OCI-LY1 (cell line): ENCODE data around the gene ERCC6.

Experiments used
- H2AFZ ChIP-seq: fragments of 200-600 bp; sonication (generic), shearing (Covaris generic); 2 replicates; pipeline ENCODE4 v1.6.0; 2014; ENCODE audit warnings: antibody characterized with exemption, mild to moderate bottlenecking, low read length
- H3F3A ChIP-seq: fragments of 200-600 bp; sonication (generic), shearing (Covaris generic); 2 replicates; pipeline ENCODE4 v1.6.0; 2014; ENCODE audit warnings: mild to moderate bottlenecking, antibody characterized with exemption, low read length, moderate library complexity; ENCODE audit not compliant: insufficient read depth
- H3K27ac ChIP-seq: fragments of 200-600 bp; sonication (generic); 2 replicates; pipeline ENCODE4 v1.5.1; 2014; ENCODE audit warnings: low read length, mixed run types, mild to moderate bottlenecking, low read depth; ENCODE audit not compliant: poor library complexity, severe bottlenecking
- H3K27me3 ChIP-seq: fragments of 200-600 bp; sonication (generic); 2 replicates; pipeline ENCODE4 v1.6.0; 2014; ENCODE audit warnings: antibody characterized with exemption, mild to moderate bottlenecking, low read length, moderate library complexity; ENCODE audit not compliant: insufficient read depth
- H3K36me3 ChIP-seq: fragments of 200-600 bp; sonication (generic); 2 replicates; pipeline ENCODE4 v1.6.1; 2014; ENCODE audit warnings: mild to moderate bottlenecking, antibody characterized with exemption, low read length, moderate library complexity, mixed read lengths; ENCODE audit not compliant: insufficient read depth
- H3K4me1 ChIP-seq: fragments of 200-600 bp; sonication (generic); 2 replicates; pipeline ENCODE4 v1.5.1; 2014; ENCODE audit warnings: mild to moderate bottlenecking, low read length, moderate library complexity; ENCODE audit not compliant: insufficient read depth, severe bottlenecking
- H3K4me2 ChIP-seq: fragments of 200-600 bp; sonication (generic), shearing (Covaris generic); 2 replicates; pipeline ENCODE4 v1.6.1; 2014; ENCODE audit warnings: low read length
- H3K4me3 ChIP-seq: fragments of 200-600 bp; sonication (generic); 2 replicates; pipeline ENCODE4 v1.5.1; 2014; ENCODE audit warnings: low read length, low read depth, mild to moderate bottlenecking, mixed read lengths; ENCODE audit not compliant: poor library complexity, severe bottlenecking
- H3K79me2 ChIP-seq: fragments of 200-600 bp; shearing (Covaris generic); 2 replicates; pipeline ENCODE4 v1.6.1; 2016; ENCODE audit warnings: mixed run types, low read length, mixed read lengths; ENCODE audit not compliant: insufficient read depth
- H3K9ac ChIP-seq: fragments of 200-600 bp; sonication (generic), shearing (Covaris generic); 2 replicates; pipeline ENCODE4 v1.6.1; 2014; ENCODE audit warnings: mild to moderate bottlenecking, low read length, mixed read lengths
- H3K9me2 ChIP-seq: fragments of 200-600 bp; sonication (generic), shearing (Covaris generic); 2 replicates; pipeline ENCODE4 v1.6.1; 2014; ENCODE audit warnings: low read depth, mild to moderate bottlenecking, low read length, mixed read lengths
- H3K9me3 ChIP-seq: fragments of 200-600 bp; shearing (Covaris generic); 2 replicates; pipeline ENCODE4 v1.6.1; 2014; ENCODE audit warnings: low read length, mixed read lengths
- H4K20me1 ChIP-seq: fragments of 200-600 bp; sonication (generic), shearing (Covaris generic); 2 replicates; pipeline ENCODE4 v1.6.0; 2016; ENCODE audit warnings: mild to moderate bottlenecking, low read length; ENCODE audit not compliant: insufficient read depth
- CTCF ChIP-seq: fragments of 200-600 bp; sonication (generic), shearing (Covaris generic); IDR thresholded peaks from 2 replicates; pipeline ENCODE4 v1.5.1; 2017; ENCODE audit warnings: mild to moderate bottlenecking, antibody characterized with exemption, low read length, moderate library complexity, mixed read lengths
- EZH2 ChIP-seq: fragments of 200-600 bp; sonication (generic), shearing (Covaris generic); IDR thresholded peaks from 2 replicates; pipeline ENCODE4 v1.8.0; 2017; ENCODE audit warnings: borderline replicate concordance, mixed run types, mild to moderate bottlenecking, antibody characterized with exemption, low read length, moderate library complexity, mixed read lengths

Gene ERCC6

GRCh38 chr10:49538381-49539319 lies at the start of gene ERCC6:
Gene ERCC6, minus strand, starts transcription at chr10:49539121.
- Histone ChIP-seq H3K9me2 (no peaks in the 10 kb centered on the region), H3K79me2 (peaks cover 22% of the 10 kb centered on the region; the same call in 1 of the 2 replicates), H3K4me3 (peak within 1 kb of the TSS; percentile 73), H3K9me3 (no peaks in the 10 kb centered on the region), H3K27me3 (no peaks in the 10 kb centered on the region), H2AFZ (peak within 1 kb of the TSS; percentile 77), H3K36me3 (no peaks in the 10 kb centered on the region), H3K4me2 (peak within 1 kb of the TSS; percentile 98), H3K4me1 (peaks cover 38% of the 10 kb centered on the region), H3F3A (no peaks in the 10 kb centered on the region), H3K27ac (peak within 1 kb of the TSS; percentile 8), H3K9ac (peak within 1 kb of the TSS; percentile 65), H4K20me1 (no peaks in the 10 kb centered on the region)
- no peak for TF ChIP-seq EZH2
- TF ChIP-seq CTCF = no peak

- Histone ChIP-seq H3K79me2 (no peaks in the 10 kb centered on the region), H4K20me1 (no peaks in the 10 kb centered on the region), H3K9me2 (no peaks in the 10 kb centered on the region), H3K4me3 (no peak overlapping the region), H3K4me1 (no peaks in the 10 kb centered on the region), H3K9ac (no peak overlapping the region), H3K36me3 (no peaks in the 10 kb centered on the region), H3F3A (no peaks in the 10 kb centered on the region), H2AFZ (no peak overlapping the region), H3K27ac (no peak overlapping the region), H3K9me3 (no peaks in the 10 kb centered on the region), H3K4me2 (no peak overlapping the region), H3K27me3 (no peaks in the 10 kb centered on the region)
- TF ChIP-seq CTCF (no peak), EZH2 (no peak)
These were observed 49.1 kb upstream of the ERCC6 start for GRCh38 chr10:49587981-49588380.

GRCh38 chr10:49585387-49585786 lies 46.5 kb upstream of the ERCC6 start:
- no peaks in the 10 kb centered on the region for H3K9me3 ChIP-seq
- no peak overlapping the region for H3K4me3 ChIP-seq
- no peaks in the 10 kb centered on the region for H4K20me1 ChIP-seq
- H3K36me3 ChIP-seq = no peaks in the 10 kb centered on the region
- H3K9ac ChIP-seq = no peak overlapping the region
- H3K9me2 ChIP-seq = no peaks in the 10 kb centered on the region
- TF ChIP-seq EZH2 = no peak
- no peak overlapping the region for H3K4me2 ChIP-seq
- H3K79me2 ChIP-seq = no peaks in the 10 kb centered on the region
- no peaks in the 10 kb centered on the region for H3F3A ChIP-seq
- H3K27me3 ChIP-seq = no peaks in the 10 kb centered on the region
- no peak overlapping the region for H2AFZ ChIP-seq
- H3K4me1 ChIP-seq = no peaks in the 10 kb centered on the region
- H3K27ac ChIP-seq = no peak overlapping the region
